AG09319 (cell line): ENCODE measurements around the gene PHF1.
"Not testable (repeated sequence)": the region's sequence is repeated elsewhere in the genome, so short reads cannot be mapped to it uniquely, and the experiment has no call there.

ENCODE experiments used
- DNase-seq: peaks from one replicate; pipeline ENCODE4 v3.0.0-alpha.2; 2010; ENCODE audit warnings: low read depth; ENCODE audit errors: extremely low read depth
- CTCF ChIP-seq: IDR thresholded peaks from 2 replicates; pipeline ENCODE4 v1.5.1; 2011; ENCODE audit warnings: low read depth, mild to moderate bottlenecking, inconsistent platforms, low read length, moderate library complexity

The PHF1 gene

GRCh38 chr6:33375143-33375671 lies 35.6 kb upstream of the PHF1 start:
- peak; percentile 83 for DNase-seq
- no peak for TF ChIP-seq CTCF

- no peak for TF ChIP-seq CTCF
- DNase-seq, result no peak
Observed at GRCh38 chr6:33377171-33377570, 33.6 kb upstream of the PHF1 start.

- DNase-seq, result not testable (repeated sequence)
Observed at GRCh38 chr6:33379184-33379583, 31.6 kb upstream of the PHF1 start.

GRCh38 chr6:33380272-33380981 lies 30.4 kb upstream of the PHF1 start:
- no peak for TF ChIP-seq CTCF
- no peak for DNase-seq

- TF ChIP-seq CTCF, result no peak
- DNase-seq, result no peak
Observed at GRCh38 chr6:33383427-33384185, 27.2 kb upstream of the PHF1 start.

GRCh38 chr6:33384581-33385020 lies 26.2 kb upstream of the PHF1 start:
- no peak for TF ChIP-seq CTCF
- DNase-seq, result no peak

GRCh38 chr6:33390173-33390572 lies 20.6 kb upstream of the PHF1 start:
- no peak for DNase-seq
- TF ChIP-seq CTCF, result no peak
